Kidney (tissue), 14 donors: Measurements from ENCODE around the gene UBQLN4. TPM values are rescaled to one million over a fixed set of nuclear protein-coding genes. Genes with fewer than 3 reads are reported as not detected.

Experiments
- DNase-seq, 5 donors: peaks; one replicate each; pipeline ENCODE4 v3.0.0-alpha.2; 2013 to 2020
- FAIRE-seq: peaks from 2 replicates; lab custom pipeline; 2012; peaks lifted over from hg19 to GRCh38; lab: Jason Lieb, UNC
- H3K27ac ChIP-seq, 2 donors: one replicate each; pipeline ENCODE4 v1.7.0; 2013; ENCODE audit warnings: low read depth in 2 of 2, low read length in 2 of 2, inconsistent platforms in 1 of 2
- H3K27me3 ChIP-seq: one replicate; pipeline ENCODE4 v1.7.1; 2013; ENCODE audit warnings: low read length, inconsistent platforms; ENCODE audit not compliant: control insufficient read depth, insufficient read depth
- H3K36me3 ChIP-seq, 3 donors: one replicate each; pipeline versions ENCODE4 v1.7.0 to v1.7.1; 2013; ENCODE audit warnings: low read length in 3 of 3, control low read depth in 1 of 3, inconsistent platforms in 1 of 3; ENCODE audit not compliant: insufficient read depth in 3 of 3, control insufficient read depth in 2 of 3
- H3K4me1 ChIP-seq, 3 donors: one replicate each; pipeline versions ENCODE4 v1.7.0 to v1.7.1; 2013; ENCODE audit warnings: low read length in 3 of 3, inconsistent platforms in 1 of 3, low read depth in 1 of 3; ENCODE audit not compliant: control insufficient read depth in 2 of 3, insufficient read depth in 2 of 3
- H3K4me3 ChIP-seq, 3 donors: one replicate each; pipeline versions ENCODE4 v1.7.0 to v1.8.1; 2013; ENCODE audit warnings: low read length in 3 of 3, control low read depth in 1 of 3, inconsistent platforms in 1 of 3
- H3K9ac ChIP-seq, 3 donors: one replicate each; pipeline versions ENCODE4 v1.7.0 to v1.7.1; 2013; ENCODE audit warnings: low read length in 3 of 3, control low read depth in 1 of 3, inconsistent platforms in 1 of 3
- H3K9me3 ChIP-seq, 3 donors: one replicate each; pipeline versions ENCODE4 v1.7.0 to v1.7.1; 2013; ENCODE audit warnings: low read length in 3 of 3, control low read depth in 1 of 3, inconsistent platforms in 1 of 3; ENCODE audit not compliant: control insufficient read depth in 2 of 3, insufficient read depth in 1 of 3
- CTCF ChIP-seq: IDR thresholded peaks from 3 replicates; pipeline ENCODE4 v1.5.1; 2012; ENCODE audit warnings: mild to moderate bottlenecking, moderate library complexity, borderline replicate concordance; ENCODE audit not compliant: insufficient read depth; ENCODE audit errors: extremely low read depth
- intact Hi-C: fragments of 100-400 bp; cut with DNase I; formaldehyde crosslinking; loops from one replicate; pipeline ENCODE4 v1.11.1; 2022
- polyA plus RNA-seq: library from polyadenylated mRNA; stranded (reverse); fragments of 350-450 nt; fragmentation: Illumina TruSeq; extraction: RNeasy Lipid Tissue Mini Kit (QIAGEN cat#74804); gene quantifications from one replicate; pipeline ENCODE4 v1.2.3, GENCODE V29; 2014; ENCODE audit warnings: low read depth, low replicate concordance; ENCODE audit not compliant: insufficient read depth
- total RNA-seq: library from RNA; stranded (reverse); fragmentation: NEBNext Ultra II Directional; extraction: Animal tissue kit (Norgen Biotek cat#: 25700); gene quantifications from one replicate; pipeline ENCODE4 v1.2.1, GENCODE V29; 2021
- donor health status: control.
- donor health status: control.
- donor health status: control.
- donor health status: control.
- donor health status: control.
- donor health status: DM: yes; HTN: yes; CAD: no.
- donor health status: Normal renal cell carcinoma (clear cell type).

The UBQLN4 gene
- total and polyA plus RNA-seq, 2 donors from 2014 or later = 24.5 to 24.6 TPM

GRCh38 chr1:156025876-156026275 is 27.7 kb downstream of the UBQLN4 start:
- DNase-seq = peak in 4 of 5 donors; percentile 52 to 63 (median 60)
- Histone ChIP-seq H3K9me3 (no peaks in the 10 kb centered on the region), H3K9ac (no peak overlapping the region), H3K4me1 (no peaks in the 10 kb centered on the region), H3K27ac (no peak overlapping the region), H3K4me3 (no peak overlapping the region), H3K36me3 (no peaks in the 10 kb centered on the region), H3K27me3 (no peaks in the 10 kb centered on the region)
- no peak for FAIRE-seq
- intact Hi-C loops = no loop called here
- TF ChIP-seq CTCF = peak; percentile 24

- Histone ChIP-seq H3K27me3 (no peaks in the 10 kb centered on the region), H3K4me1 (peaks cover 2 to 5% (median 5%) of the 10 kb centered on the region in 3 donors), H3K27ac (no peak overlapping the region), H3K9me3 (no peaks in the 10 kb centered on the region), H3K9ac (no peak overlapping the region), H3K36me3 (no peaks in the 10 kb centered on the region), H3K4me3 (peak overlapping the region in 1 of 3 donors; percentile 29)
- intact Hi-C loops = no loop called here
- no peak for DNase-seq
- FAIRE-seq = no peak
- TF ChIP-seq CTCF = no peak
These were observed 28.8 kb downstream of the UBQLN4 start for GRCh38 chr1:156024801-156025200.

- H3K4me1 ChIP-seq = peaks cover 3 to 9% (median 8%) of the 10 kb centered on the region in 3 donors
- H3K9ac ChIP-seq = no peak overlapping the region
- peaks cover 0 to 3% (median 0%) of the 10 kb centered on the region in 3 donors for H3K36me3 ChIP-seq
- DNase-seq (no peak), FAIRE-seq (no peak)
- no peak overlapping the region for H3K27ac ChIP-seq
- H3K9me3 ChIP-seq = no peaks in the 10 kb centered on the region
- no peaks in the 10 kb centered on the region for H3K27me3 ChIP-seq
- TF ChIP-seq CTCF = no peak
- intact Hi-C loops = no loop called here
- H3K4me3 ChIP-seq = no peak overlapping the region
These were observed 31.6 kb downstream of the UBQLN4 start for GRCh38 chr1:156021954-156022353.

- Histone ChIP-seq H3K36me3 (peaks cover 0 to 3% (median 0%) of the 10 kb centered on the region in 3 donors), H3K9ac (peak overlapping the region in 2 of 3 donors; percentile 17 to 71), H3K4me1 (peaks cover 3 to 9% (median 8%) of the 10 kb centered on the region in 3 donors), H3K27ac (peak overlapping the region in 1 of 2 donors; percentile 69), H3K27me3 (no peaks in the 10 kb centered on the region), H3K9me3 (no peaks in the 10 kb centered on the region), H3K4me3 (peak overlapping the region; percentile 82 to 90 (median 87))
- intact Hi-C loops = no loop called here
- FAIRE-seq (no peak), DNase-seq (no peak)
- TF ChIP-seq CTCF = no peak
These were observed 32.5 kb downstream of the UBQLN4 start for GRCh38 chr1:156021093-156021428.
